Activated naive CD4-positive, alpha-beta T cell treated with anti-CD3 and anti-CD28 coated beads for 36 hours (primary cell): ENCODE data around the gene UQCC3. TPM values are rescaled to one million over a fixed set of nuclear protein-coding genes. Genes with fewer than 3 reads are reported as not detected.

Experiments used
- CTCF ChIA-PET: fragments of 350-600 bp; sonication (Branson Sonifier 250); formaldehyde crosslinking; loops from one replicate; lab custom pipeline; 2021; ENCODE audit warnings: antibody characterized with exemption; lab: Charles Lee
- DNase-seq: peaks from one replicate; pipeline ENCODE4 v3.0.0-alpha.2; 2020
- H3K27ac Mint-ChIP-seq: one replicate; pipeline ENCODE4 v1.8.0; 2021; ENCODE audit warnings: mild to moderate bottlenecking, mixed read lengths
- H3K27me3 Mint-ChIP-seq: one replicate; pipeline ENCODE4 v1.8.0; 2021; ENCODE audit warnings: low read depth, mixed read lengths
- H3K36me3 Mint-ChIP-seq: one replicate; pipeline ENCODE4 v1.8.0; 2021; ENCODE audit warnings: low read depth, mixed read lengths
- H3K4me1 Mint-ChIP-seq: one replicate; pipeline ENCODE4 v1.8.0; 2021; ENCODE audit warnings: low read depth, mixed read lengths
- H3K4me3 Mint-ChIP-seq: one replicate; pipeline ENCODE4 v1.8.0; 2021; ENCODE audit warnings: mild to moderate bottlenecking, moderate library complexity, mixed read lengths
- H3K9me3 Mint-ChIP-seq: one replicate; pipeline ENCODE4 v1.8.0; 2021; ENCODE audit warnings: mixed read lengths
- intact Hi-C: fragments of 100-400 bp; cut with micrococcal nuclease; formaldehyde crosslinking; loops from one replicate; pipeline ENCODE4 v1.15.1; 2023
- total RNA-seq, 2 experiments: library from RNA; stranded (reverse); gene quantifications; one replicate each; pipeline ENCODE4 v1.2.3, GENCODE V29; 2021

UQCC3 gene
- total RNA-seq, 2 experiments from 2014 or later: 6.0 to 6.4 TPM

DNA sequence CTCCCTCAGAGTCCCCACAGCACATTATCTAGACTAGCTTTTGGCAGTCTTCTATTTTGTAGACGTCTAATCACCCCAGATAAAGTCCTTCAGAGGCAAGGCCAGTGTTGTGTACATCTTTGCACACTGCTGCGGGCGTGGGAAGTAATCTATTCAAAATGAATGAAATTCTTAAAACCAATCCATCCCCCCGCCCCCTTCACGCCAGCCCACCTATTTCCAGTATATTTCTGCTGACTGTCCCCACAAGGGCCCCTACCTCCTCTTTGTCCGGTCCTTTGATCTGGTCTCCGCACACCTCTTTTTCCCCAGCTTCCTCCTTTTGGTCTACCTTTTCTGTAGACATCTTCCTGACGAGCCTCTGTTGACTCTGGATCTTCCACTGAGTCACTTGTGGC is 35.4 kb downstream of the UQCC3 start:
- CTCF ChIA-PET: interaction anchor here (0.7 to 4.5 kb wide), 2 partner anchors 12 to 282 kb away, joined by 3 to 25 read pairs; no protein-coding TSS in a partner anchor
- DNase-seq: no peak
- no peaks in the 10 kb centered on the region for H3K9me3 Mint-ChIP-seq
- peaks cover 40% of the 10 kb centered on the region for H3K4me1 Mint-ChIP-seq
- H3K4me3 Mint-ChIP-seq: peak overlapping the region; percentile 52
- intact Hi-C loops: loop anchor here (1.0 kb wide), 1 partner anchor 116 kb away; the partner anchor contains the start of gene TUT1
- H3K36me3 Mint-ChIP-seq: peaks cover 27% of the 10 kb centered on the region
- H3K27ac Mint-ChIP-seq: no peak overlapping the region
- H3K27me3 Mint-ChIP-seq: no peaks in the 10 kb centered on the region

DNA sequence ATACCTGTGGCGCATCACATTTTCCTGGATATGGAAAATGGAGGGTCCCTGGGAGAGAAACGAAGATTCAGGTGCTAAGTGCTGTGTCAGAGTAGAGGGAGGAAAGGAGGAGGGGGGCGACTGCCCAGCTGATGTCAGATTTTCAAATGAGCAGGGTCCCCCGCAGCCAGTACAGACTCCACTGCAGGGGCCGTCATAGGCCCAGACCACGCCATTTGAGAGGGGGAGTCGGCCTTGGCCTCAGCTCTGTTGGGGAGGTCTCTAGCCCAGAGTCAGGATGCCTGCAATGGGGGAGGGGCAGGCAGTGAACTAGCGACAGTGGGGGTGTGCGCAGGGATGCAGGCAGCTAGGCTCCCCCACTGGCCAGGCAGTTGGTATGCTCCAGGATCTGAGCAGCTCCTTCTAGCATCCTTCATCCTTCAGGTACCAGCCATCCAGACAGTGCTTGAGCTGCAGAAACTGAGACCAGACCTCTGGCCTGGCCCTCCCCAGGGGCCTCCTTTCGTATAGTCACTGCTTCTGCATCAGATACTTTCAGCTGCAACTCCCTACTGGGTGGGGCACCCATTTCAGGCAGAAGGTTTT is 35.9 kb downstream of the UQCC3 start, which contains the start of the genes BSCL2 and GNG3:
Gene BSCL2 (minus strand): TSS at position 148 of the 585 bp plus-strand sequence. CDS start 229 bp downstream, outside the sequence.
Gene GNG3 (plus strand): TSS at position 400 of the 585 bp plus-strand sequence. CDS start 620 bp downstream, outside the sequence.
- H3K9me3 Mint-ChIP-seq: no peaks in the 10 kb centered on the region
- CTCF ChIA-PET: interaction anchor here (0.6 to 4.5 kb wide), 4 partner anchors 13 to 283 kb away, joined by 3 to 25 read pairs (median 3); no protein-coding TSS in a partner anchor
- peak within 1 kb of the TSS; percentile 96 for H3K27ac Mint-ChIP-seq
- H3K36me3 Mint-ChIP-seq: peaks cover 28% of the 10 kb centered on the region
- peak; percentile 30 for DNase-seq
- intact Hi-C loops: no loop called here
- H3K4me1 Mint-ChIP-seq: peaks cover 44% of the 10 kb centered on the region
- H3K4me3 Mint-ChIP-seq: peak within 1 kb of the TSS; percentile 93
- no peaks in the 10 kb centered on the region for H3K27me3 Mint-ChIP-seq

DNA sequence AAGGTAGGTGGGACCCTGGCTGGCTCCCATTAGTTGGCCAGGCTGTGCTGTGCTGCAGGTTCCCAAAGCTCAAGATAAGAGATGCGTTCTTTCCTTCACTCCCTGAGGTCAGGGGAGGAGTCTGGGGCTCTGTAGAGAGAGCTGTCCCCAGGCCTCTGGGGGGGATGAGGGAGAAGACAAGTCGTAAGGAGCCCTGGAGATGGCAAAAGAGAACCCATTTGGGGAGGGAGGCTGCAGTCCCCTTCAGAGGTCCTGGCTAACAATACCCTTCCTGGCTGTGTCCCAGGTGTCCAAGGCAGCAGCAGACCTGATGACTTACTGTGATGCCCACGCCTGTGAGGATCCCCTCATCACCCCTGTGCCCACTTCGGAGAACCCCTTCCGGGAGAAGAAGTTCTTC is 36.9 kb downstream of the UQCC3 start:
- Mint-ChIP-seq H3K27ac (peak overlapping the region; percentile 96), H3K4me3 (peak overlapping the region; percentile 93), H3K9me3 (no peaks in the 10 kb centered on the region), H3K36me3 (peaks cover 32% of the 10 kb centered on the region), H3K4me1 (peaks cover 54% of the 10 kb centered on the region), H3K27me3 (no peaks in the 10 kb centered on the region)
- no peak for DNase-seq
- CTCF ChIA-PET: interaction anchor here (0.7 to 4.5 kb wide), 4 partner anchors 14 to 117 kb away, joined by 3 to 25 read pairs (median 5); partner anchors contain the start of gene TUT1
- intact Hi-C loops: loop anchor here (2.0 kb wide), 1 partner anchor 44 kb away; the partner anchor contains the start of genes C11orf98 and CSKMT

DNA sequence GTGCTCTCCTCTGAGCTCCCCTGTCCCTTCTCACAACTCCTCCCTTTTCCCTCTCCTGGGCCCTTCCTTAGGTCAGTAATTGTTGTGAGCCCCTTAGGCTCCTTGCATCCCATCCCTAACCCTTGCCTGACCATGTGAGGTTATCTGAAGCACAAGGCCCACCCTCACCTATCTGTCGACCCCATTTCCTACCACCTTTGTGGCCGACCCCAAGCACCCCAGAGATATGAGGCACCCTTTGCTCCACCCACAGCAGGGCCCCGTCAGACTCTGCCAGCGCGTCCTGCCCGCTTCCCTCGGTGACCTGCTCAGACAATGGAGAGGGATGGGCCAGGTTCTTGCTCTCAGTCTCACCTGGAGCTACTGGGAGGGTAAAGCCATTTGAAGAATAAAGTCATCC is 37.3 kb downstream of the UQCC3 start:
- CTCF ChIA-PET: interaction anchor here (1.5 to 4.5 kb wide), 3 partner anchors 14 to 117 kb away, joined by 4 to 25 read pairs (median 6); partner anchors contain the start of gene TUT1
- Mint-ChIP-seq H3K27me3 (no peaks in the 10 kb centered on the region), H3K4me3 (peak overlapping the region; percentile 93), H3K4me1 (peaks cover 58% of the 10 kb centered on the region), H3K27ac (peak overlapping the region; percentile 96), H3K36me3 (peaks cover 34% of the 10 kb centered on the region), H3K9me3 (no peaks in the 10 kb centered on the region)
- DNase-seq: peak; percentile 60
- intact Hi-C loops: loop anchor here (1.0 to 2.0 kb wide), 9 partner anchors 19 to 173 kb away; partner anchors contain the start of genes C11orf98, CSKMT, GANAB and HNRNPUL2

DNA sequence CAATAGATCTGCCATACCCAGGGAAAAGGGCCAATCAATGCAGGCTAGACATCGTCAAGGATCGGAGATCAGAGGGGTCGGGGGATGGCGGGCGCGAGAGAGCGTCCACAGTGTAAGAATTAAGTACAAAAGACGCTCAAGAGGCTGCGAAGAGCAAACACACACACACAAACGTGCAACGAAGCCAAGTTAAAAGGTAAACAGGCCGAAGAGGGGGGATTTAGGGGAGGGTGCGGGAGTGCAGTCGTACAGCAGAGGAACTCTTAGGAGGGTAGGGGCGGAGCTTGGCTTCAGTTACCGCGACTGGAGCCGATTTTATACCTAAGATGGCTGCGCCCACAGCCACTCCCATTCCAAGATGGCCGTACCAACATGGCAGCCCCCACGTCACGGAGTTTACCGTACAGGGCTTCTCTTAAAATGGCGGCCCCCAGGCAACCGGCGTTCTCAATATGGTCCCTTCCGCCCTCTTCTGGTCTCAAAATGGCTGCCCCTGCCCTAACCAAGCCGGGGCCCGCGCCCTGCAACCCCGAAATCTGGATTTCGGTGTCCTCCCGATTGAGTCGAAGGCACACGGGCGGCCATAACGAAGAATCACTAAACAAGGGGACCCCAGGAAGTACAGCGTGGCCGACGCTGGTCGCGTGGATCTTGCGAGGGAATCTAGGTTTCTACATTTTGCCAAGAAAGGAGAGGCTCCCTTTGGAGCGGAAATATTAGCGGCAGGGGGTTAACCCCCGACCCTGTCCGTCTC is 38.0 kb downstream of the UQCC3 start:
- peak overlapping the region; percentile 93 for H3K4me3 Mint-ChIP-seq

DNA sequence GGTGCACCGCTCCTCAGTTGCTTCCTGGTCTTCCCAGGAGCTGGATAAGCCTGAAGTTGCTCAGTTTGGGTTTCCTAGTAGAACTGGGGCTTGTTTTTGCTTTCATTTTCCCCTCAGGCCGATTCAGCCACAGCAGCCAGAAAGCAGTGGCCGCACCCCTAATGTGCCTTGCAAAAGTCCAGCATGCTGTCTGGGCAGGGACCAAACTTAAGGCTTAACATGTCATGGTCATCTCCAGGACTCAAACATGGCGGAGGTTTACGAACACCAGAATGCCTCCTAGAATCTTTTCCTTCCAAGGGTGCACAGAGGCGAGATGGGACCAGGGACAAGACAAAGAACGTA is 38.5 kb downstream of the UQCC3 start:
- H3K27me3 Mint-ChIP-seq: no peaks in the 10 kb centered on the region

More for the DNA sequence above, 38.0 kb downstream of the UQCC3 start:
- Mint-ChIP-seq H3K9me3 (no peaks in the 10 kb centered on the region), H3K36me3 (peaks cover 34% of the 10 kb centered on the region), H3K27ac (peak overlapping the region; percentile 96), H3K4me1 (peaks cover 63% of the 10 kb centered on the region), H3K27me3 (no peaks in the 10 kb centered on the region)
- intact Hi-C loops: loop anchor here (1.0 to 2.0 kb wide), 9 partner anchors 18 to 172 kb away; partner anchors contain the start of genes C11orf98, CSKMT, GANAB and HNRNPUL2
- CTCF ChIA-PET: interaction anchor here (1.5 to 4.5 kb wide), 3 partner anchors 15 to 118 kb away, joined by 4 to 25 read pairs (median 6); partner anchors contain the start of gene TUT1
- DNase-seq: peak; percentile 99

DNA sequence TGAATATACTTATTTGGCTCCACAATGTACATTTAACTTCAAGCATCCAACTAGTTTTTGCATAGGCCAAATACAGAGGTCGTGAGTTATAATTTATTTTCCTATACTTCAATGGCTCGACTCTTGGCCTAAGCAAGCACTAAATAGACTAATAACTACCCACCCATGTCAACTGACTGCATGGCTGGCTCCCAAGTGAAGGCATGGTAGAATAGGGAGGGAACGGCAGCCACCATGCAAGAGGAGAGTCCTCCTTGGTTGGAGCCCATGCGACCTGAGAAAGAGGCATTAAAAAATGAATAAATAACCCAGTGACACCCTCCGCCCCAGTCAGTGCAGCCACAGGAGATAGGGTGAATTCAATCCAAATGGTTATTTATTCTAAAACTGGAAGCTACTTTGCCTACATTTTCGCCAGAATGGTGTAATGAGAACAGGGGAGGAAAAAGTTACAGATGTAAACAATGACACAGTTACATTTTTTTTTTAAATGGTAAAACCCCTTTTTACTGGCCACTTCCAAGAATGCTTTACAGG is 40.9 kb downstream of the UQCC3 start:
- Mint-ChIP-seq H3K9me3 (no peaks in the 10 kb centered on the region), H3K4me3 (no peak overlapping the region), H3K4me1 (peaks cover 58% of the 10 kb centered on the region), H3K27ac (peak overlapping the region; percentile 90), H3K27me3 (no peaks in the 10 kb centered on the region), H3K36me3 (peaks cover 49% of the 10 kb centered on the region)
- DNase-seq: no peak
- CTCF ChIA-PET: interaction anchor here (0.6 kb wide), 1 partner anchor 172 kb away, joined by 4 read pairs; no protein-coding TSS in a partner anchor
- intact Hi-C loops: no loop called here

More for the DNA sequence above, 38.5 kb downstream of the UQCC3 start:
- H3K36me3 Mint-ChIP-seq: peaks cover 34% of the 10 kb centered on the region
- DNase-seq: peak; percentile 25
- CTCF ChIA-PET: interaction anchor here (1.5 kb wide), 1 partner anchor 29 kb away, joined by 6 read pairs; no protein-coding TSS in a partner anchor
- intact Hi-C loops: no loop called here
- peak overlapping the region; percentile 96 for H3K27ac Mint-ChIP-seq
- H3K4me3 Mint-ChIP-seq: peak overlapping the region; percentile 93
- H3K4me1 Mint-ChIP-seq: peaks cover 66% of the 10 kb centered on the region
- H3K9me3 Mint-ChIP-seq: no peaks in the 10 kb centered on the region

DNA sequence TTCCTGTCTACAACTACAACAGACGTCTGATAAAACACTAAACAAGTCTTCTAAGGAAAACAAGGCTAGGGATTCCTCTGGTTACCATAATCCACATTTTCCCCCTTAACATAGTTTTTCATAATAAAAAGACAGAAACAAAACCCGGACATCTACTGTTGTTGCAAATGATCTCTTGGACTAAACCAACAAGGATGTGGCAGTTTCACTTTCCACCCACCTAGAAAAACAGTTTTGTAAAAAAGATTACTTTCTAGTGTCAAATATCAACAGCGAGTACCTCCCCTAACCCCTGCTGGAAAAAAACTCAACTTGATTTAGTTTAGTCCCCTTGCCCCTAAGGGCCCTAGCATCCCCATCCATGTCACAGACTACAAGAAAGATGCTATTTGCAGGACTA is 41.4 kb downstream of the UQCC3 start:
- no peaks in the 10 kb centered on the region for H3K9me3 Mint-ChIP-seq
- H3K4me3 Mint-ChIP-seq: peak overlapping the region; percentile 11
- intact Hi-C loops: loop anchor here (1.0 kb wide), 1 partner anchor 13 kb away; no protein-coding TSS in a partner anchor
- H3K27ac Mint-ChIP-seq: peak overlapping the region; percentile 90
- no peaks in the 10 kb centered on the region for H3K27me3 Mint-ChIP-seq
- DNase-seq: no peak
- H3K36me3 Mint-ChIP-seq: peaks cover 51% of the 10 kb centered on the region
- peaks cover 55% of the 10 kb centered on the region for H3K4me1 Mint-ChIP-seq
- CTCF ChIA-PET: no interaction called here

DNA sequence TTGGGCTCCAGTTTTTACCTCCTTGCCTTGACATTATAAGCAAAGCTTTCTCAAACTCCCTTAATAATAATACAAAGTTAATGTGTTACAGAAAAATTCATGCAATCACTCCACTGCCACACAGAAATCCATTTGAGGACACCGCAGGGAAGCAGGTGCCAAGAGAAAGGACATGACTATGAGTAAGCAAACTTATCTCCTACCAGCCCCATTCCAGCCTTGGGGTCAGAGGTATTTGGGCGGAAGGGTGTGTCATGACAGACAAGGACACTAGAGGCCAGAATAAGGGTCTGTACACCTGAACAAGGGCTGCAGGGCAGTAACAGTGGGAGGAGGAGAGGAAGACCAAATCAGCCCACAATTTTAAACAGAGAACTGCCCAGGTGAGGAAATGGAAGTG is 41.9 kb downstream of the UQCC3 start:
- peaks cover 56% of the 10 kb centered on the region for H3K36me3 Mint-ChIP-seq
- no peaks in the 10 kb centered on the region for H3K27me3 Mint-ChIP-seq
- peak overlapping the region; percentile 90 for H3K27ac Mint-ChIP-seq
- CTCF ChIA-PET: no interaction called here
- no peaks in the 10 kb centered on the region for H3K9me3 Mint-ChIP-seq
- H3K4me3 Mint-ChIP-seq: no peak overlapping the region
- DNase-seq: no peak
- H3K4me1 Mint-ChIP-seq: peaks cover 54% of the 10 kb centered on the region
- intact Hi-C loops: loop anchor here (1.0 kb wide), 1 partner anchor 13 kb away; no protein-coding TSS in a partner anchor

DNA sequence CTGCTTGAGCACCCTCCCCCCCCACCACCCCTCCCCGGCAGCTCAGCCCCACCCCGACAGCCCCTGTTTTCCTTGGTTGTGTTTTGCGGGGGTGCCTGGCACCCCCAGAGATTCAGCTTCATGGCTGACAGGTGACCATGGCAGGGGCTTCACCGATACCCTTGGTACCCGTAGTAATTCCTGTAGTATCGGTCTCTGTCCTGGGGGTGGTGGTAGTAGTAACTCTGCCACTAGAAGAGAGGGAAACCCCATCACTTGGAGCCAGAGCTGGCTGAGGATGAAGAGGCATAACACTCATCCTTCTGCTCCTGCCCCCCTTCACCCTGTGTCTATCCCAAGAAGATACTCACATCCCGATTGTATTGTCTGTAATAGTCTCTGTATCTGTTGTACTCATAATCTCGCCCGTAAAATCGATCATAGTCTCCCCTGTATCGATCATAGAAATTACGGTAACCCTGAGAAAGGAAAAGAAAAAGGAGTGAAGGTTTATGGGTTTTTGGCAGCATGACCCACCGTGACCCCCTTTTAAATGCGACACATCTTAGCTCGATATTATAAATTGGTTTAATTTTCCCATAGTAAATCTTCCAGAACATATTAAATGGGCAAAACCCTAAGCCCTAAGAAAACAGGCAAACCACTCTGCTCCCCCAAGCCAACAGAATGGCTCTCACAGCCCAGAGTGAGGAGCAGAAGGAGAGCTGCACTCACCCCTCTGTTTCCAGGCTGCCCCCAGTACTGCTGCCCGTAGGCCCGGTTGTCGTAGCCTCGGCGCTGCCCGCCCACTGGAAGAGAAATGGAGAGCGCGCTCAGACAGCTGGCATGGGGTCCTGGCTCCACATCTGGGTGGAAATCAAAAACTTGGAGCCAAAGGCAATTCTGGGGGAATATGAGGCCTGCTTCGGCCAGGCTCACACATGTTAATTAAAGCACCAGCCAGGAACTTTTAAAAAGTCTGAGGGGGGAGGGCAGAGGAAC is 44.0 kb downstream of the UQCC3 start:
- H3K4me3 Mint-ChIP-seq: no peak overlapping the region
- intact Hi-C loops: no loop called here
- H3K9me3 Mint-ChIP-seq: no peaks in the 10 kb centered on the region
- H3K27me3 Mint-ChIP-seq: no peaks in the 10 kb centered on the region
- peaks cover 47% of the 10 kb centered on the region for H3K4me1 Mint-ChIP-seq
- H3K36me3 Mint-ChIP-seq: peaks cover 57% of the 10 kb centered on the region
- H3K27ac Mint-ChIP-seq: peak overlapping the region; percentile 0
- CTCF ChIA-PET: no interaction called here
- no peak for DNase-seq

DNA sequence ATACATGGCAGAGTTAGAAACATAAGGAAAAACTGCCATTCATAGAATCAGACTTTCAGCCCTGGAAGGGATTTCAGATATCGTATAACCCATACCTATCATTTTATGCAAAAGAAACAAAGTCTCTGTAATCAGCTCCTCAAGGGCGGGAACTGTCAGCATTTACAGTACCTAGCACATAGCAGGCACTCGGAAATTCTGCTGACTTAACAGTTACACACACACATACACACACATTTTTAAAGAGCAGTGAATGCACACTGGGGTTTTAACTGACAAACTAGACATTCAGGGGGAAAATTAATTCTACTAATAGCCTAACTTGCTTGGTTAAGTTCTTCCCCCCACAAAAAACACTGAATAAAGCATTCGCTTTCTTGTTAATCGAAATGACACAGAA is 44.7 kb downstream of the UQCC3 start:
- Mint-ChIP-seq H3K4me3 (no peak overlapping the region), H3K36me3 (peaks cover 59% of the 10 kb centered on the region), H3K27me3 (no peaks in the 10 kb centered on the region), H3K27ac (peak overlapping the region; percentile 1), H3K9me3 (no peaks in the 10 kb centered on the region), H3K4me1 (peaks cover 46% of the 10 kb centered on the region)
- CTCF ChIA-PET: interaction anchor here (1.4 kb wide), 1 partner anchor 70 kb away, joined by 3 read pairs; no protein-coding TSS in a partner anchor
- no peak for DNase-seq
- intact Hi-C loops: no loop called here
